Hematopoietic multipotent progenitor cell treated with erythropoietin and hydrocortisone succinate and interleukin-3 and kit ligand, for 6 days (in vitro differentiated cells): ENCODE results near the gene GSTM5.
"Not testable (repeated sequence)": the region's sequence is repeated elsewhere in the genome, so short reads cannot be mapped to it uniquely, and the experiment has no call there.

Experiments used
- DNase-seq: peaks from one replicate; pipeline ENCODE4 v3.0.0-alpha.2; 2015

The GSTM5 gene

DNA sequence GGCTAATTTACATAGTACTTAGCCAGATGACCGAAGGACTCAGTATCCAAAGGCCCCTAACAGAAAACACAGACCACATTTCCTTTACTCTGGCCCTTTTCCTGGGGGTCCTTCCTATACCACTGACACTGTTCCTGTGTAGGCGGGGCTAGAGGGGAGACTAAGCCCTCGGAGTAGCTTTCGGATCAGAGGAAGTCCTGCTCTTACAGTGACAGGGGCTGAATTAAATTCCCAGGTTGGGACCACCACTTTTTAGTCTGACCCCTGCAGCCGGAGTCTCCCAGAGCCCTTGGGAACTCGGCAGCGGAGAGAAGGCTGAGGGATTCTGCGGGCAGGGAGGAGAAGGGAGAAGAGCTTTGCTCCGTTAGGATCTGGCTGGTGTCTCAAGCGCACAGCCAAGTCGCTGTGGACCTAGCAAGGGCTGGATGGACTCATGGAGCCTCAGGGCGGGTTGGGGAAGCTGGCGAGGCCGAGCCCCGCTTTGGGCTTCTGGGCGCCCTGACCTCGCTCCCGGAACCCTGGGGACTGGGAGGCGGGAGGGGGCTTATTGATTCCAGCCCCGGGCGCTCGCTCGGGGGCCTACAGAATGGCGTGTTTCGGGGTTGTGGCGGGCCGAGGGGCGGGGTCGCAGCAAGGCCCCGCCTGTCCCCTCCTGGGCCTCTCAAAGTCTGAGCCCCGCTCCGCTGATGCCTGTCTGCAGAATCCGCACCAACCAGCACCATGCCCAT, at the start of gene GSTM5:
TSS of gene GSTM5 (plus strand) at position 659 of the 728 bp plus-strand sequence. CDS start at position 721, 62 bp downstream.
- peak; percentile 2 for DNase-seq

DNA sequence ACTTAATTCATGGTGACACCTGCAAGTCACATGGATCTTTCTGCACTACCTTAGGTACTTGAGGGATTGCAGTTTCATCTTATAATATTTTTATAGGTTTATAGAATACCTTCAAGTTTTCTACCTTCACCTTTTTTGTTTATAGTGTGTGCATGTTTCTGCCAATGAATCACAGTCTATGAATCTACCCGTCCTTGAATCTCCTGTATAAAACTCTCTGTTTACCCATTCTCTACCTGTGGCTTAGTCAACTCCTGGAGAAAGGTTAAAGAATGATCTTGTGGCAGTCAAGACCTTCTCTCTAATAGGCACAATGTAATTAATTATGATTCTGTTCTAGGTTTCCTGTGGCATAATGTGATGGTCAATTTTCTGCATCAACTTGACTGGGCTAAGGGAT, 47.4 kb upstream of the GSTM5 start:
- no peak for DNase-seq

DNA sequence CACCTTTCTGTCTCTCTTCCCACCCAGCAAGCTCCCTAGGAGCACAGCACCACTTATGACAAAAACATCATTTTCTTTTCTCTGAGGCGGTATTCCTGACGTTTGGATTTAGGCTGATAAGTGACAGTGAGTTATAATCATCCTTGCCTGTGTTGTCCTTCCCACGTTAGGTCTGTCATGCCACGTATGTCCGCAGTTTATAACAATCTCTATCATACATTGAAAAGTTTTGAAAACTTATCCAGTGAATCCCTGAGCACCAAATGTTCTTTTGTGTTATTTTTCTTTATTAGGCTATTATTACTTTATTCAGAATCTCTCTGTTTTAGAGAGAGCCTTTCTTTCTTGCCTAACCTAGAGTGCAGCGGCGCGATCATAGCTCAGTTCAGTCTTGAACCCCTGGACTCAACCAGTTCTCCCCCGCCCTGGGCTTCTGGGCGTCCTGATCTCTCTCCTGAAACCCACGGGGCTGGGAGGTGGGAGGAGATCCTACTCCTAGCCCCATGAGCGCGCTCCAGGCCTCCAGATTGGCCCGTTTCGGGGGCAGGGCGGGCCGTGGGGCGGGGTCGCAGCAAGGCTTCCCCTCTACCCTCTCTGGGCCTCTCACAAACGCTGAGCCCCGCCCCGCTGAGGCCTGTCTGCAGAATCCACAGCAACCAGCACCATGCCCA, 44.5 kb upstream of the GSTM5 start, which contains the start of gene GSTM2:
TSS of gene GSTM2 (plus strand) at position 606 of the 671 bp plus-strand sequence. CDS start at position 665, 59 bp downstream.
- peak; percentile 95 for DNase-seq

DNA sequence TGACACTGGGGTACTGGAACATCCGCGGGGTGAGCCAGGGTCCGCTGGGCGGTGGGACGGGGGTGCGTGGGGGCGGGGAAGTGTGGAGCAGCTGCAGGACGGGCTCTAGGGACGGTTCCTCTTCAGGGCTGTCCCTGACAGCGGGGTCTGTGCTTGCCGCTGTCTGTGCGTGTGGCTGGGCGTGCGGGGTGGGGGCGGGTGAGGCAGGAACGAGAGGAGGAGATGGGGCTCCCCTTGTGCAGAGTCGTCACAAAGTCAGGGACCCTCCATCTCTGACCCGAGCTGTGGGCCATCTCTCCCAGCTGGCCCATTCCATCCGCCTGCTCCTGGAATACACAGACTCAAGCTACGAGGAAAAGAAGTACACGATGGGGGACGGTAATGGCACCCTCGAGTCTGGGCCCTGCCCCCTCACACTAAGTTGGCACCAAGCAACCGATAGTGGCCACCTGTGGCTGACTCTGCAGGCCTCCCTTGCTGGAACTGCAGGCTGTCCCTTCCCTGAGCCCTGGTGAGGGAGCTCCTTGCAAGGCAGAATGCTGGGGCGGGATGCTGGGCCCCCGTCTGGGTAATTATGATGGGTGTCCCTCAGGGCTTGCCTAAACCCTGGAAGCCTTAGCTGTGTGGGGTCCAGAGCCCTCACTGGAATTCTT, 43.8 kb upstream of the GSTM5 start:
- DNase-seq: no peak

DNA sequence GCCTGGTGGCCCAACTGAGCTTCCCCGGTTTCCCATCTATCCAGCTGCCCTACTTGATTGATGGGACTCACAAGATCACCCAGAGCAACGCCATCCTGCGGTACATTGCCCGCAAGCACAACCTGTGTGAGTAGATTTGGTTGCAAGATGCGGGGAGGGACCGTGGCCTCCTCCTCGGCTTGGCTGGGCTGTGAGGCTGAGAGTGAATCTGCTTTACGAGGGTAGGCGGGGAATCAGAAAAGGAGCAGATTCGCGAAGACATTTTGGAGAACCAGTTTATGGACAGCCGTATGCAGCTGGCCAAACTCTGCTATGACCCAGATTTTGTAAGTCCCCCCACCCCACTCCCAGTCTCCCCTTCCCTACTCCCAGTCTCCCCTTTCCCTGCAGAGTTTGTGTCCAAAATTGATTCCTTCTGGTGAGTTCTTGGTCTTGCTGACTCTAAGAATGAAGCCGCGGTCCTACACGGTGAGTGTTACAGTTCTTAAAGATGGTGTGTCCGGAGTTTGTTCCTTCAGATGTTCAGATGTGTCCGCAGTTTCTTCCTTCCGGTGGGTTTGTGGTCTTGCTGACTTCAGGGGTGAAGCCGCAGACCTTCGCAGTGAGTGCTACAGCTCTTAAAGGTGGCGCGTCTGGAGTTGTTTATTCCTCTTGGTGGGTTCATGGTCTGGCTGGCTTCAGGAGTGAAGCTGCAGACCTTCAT, 42.7 kb upstream of the GSTM5 start:
- no peak for DNase-seq

DNA sequence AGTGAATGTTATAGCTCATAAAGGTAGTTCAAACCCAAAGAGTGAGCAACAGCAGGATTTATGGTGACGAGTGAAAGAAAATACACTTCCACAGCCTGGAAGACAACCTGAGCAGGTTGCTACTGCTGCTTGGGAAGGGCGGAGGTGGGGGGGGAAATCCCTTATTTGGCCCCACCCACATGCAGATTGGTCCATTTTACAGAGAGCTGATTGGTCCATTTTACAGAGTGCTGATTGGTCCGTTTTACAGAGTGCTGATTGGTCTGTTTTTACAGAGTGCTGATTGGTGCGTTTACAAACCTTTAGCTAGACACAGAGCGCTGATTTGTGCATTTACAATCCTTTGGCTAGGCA, 42.1 kb upstream of the GSTM5 start:
- not testable (repeated sequence) for DNase-seq

DNA sequence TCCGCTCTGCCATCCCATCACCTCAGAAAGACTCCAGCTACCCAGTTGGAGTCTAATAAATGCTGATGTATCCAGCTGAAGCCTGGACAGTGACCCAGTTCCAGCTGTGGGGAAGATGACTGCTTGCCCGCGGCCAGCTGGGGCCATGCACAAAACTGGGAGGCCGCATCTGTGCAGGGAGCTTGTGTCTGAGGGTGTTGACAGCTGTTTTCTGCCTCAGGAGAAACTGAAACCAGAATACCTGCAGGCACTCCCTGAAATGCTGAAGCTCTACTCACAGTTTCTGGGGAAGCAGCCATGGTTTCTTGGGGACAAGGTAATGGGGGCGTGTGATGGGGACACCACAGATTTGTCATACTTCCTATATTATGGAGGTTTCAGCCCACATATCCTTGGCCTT, 41.0 kb upstream of the GSTM5 start:
- no peak for DNase-seq

DNA sequence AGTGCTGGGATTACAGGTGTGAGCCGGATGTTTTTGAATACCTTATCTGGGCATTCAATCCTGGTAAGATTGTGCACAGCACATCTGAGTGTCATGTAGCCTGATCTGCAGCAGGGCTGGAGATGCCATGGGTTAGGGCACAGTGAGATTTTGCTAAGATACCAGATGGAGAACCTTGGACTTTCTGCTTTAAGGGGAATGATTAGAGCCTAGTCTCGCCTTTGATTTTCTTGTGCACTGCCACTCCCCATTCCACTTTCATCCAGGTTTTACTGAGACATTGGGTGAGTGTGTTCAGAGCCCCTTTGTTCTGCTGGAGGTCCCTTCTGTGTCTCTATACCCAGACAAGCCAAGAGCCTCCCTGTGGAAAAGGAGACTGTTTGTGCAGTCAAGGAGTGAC, 38.2 kb upstream of the GSTM5 start:
- not testable (repeated sequence) for DNase-seq

DNA sequence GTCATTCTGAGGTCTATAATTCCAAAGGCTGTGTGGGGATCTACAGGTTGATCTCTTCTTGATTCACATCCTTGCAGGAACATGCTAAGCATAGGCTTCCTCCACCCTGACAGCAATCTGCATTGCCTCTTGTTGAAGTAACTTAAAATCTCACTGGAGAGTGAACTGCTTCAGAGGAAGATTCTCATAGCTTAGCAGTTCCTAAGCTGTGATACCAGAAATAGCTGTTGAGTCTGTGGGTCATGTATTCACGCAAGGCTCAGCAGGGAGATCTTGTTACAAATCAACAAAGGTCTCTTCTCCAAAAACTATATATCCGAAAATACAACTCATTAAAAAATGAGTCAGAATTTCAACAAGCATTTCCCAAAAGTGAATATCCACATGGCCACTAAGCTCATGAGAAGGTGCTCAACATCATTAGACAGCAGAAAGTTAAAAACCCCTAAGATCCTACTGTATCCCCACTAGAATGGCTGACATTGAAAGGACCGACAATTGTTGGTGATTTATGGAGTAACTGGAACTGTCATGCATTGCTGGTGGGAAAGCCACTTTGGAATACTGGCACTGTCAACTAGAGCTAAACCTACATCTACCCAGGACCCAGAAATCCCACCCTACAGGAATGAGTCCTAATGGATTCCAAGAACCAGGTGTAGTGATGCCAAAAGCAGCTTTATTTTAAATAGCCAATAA, 35.2 kb upstream of the GSTM5 start:
- DNase-seq: not testable (repeated sequence)

DNA sequence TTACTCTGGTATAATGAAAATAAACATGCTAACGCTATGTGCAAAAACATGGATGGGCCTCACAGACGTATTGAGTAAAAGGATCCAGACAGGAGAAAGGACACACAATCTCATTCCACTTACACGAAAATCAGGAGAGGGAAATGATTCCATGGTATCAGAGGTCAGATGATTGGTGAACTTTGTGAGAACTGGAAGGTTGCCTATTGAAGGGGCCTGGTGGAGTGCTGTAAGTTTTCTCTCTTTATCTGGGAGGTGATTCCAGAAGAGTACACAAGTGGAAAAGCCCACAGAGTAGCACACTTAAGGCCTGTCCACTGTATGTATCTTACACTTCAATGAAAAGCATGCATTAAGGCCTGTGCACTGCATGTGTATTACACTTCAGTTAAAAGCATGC, 34.6 kb upstream of the GSTM5 start:
- no peak for DNase-seq

DNA sequence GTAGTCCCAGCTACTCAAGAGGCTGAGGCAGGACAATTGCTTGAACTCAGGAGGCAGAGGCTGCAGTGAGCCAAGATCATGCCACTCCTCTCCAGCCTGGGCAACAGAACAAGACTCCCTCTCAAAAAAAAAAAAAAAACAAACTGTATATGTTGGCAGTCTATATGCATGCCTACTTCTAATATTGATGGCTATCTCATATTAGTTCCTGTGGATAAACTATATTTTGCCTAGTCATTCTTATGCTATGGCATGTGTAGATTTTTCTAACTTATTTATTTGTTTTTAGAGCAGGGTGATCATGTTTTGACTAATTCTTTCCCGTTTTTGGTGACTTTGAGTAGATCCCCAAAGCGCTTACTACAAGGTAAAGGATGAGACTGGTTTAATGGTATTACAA, 33.4 kb upstream of the GSTM5 start:
- not testable (repeated sequence) for DNase-seq

DNA sequence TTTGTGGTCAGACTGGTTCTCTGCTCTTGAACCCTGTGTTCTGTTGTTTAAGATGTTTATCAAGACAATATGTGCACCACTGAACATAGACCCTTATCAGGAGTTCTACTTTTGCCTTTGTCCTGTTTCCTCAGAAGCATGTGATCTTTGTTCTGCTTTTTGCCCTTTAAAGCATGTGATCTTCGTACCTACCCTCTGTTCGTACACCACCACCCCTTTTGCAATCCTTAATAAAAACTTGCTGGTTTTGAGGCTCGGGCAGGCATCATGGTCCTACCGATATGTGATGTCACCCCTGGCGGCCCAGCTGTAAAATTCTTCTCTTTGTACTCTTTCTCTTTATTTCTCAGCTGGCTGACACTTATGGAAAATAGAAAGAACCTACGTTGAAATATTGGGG, 27.3 kb upstream of the GSTM5 start:
- DNase-seq: not testable (repeated sequence)

DNA sequence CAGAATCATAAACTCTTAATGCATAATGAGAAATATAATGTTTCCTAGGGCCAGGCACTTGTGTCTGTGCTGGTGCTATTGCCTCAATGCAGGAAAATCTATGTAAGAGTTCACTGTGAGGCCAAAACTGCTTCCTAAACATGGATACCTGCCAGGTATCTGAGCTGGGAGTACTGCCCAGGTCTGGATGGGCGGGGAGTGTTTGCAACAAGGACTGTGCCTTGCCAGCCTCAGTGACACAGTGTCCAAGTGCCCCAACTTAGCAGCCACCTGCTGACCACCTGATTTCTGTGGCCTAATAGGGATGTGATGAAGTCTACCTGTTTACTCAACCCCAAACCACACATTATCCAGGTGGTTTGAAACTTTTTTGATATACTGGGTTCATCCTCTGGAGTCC, 26.7 kb upstream of the GSTM5 start:
- DNase-seq: not testable (repeated sequence)

DNA sequence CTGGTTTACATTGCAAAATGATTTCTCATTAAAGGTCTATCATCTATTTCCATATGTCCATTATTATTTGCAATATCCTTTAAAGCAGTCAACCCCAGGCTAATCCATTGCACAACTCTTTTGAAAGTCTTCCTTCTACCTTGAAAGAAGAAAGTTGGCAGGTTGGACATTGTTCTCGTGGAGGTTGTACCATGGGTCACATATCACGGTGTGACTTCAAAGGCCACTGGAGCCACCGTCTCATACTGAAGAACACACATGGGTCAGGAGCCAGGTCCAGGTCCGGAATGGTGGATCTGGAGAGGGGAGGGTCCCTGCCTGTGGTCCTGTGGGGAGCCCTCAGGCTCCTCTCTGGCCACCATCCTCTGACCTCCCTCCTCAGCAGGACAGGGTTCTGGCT, 26.2 kb upstream of the GSTM5 start:
- not testable (repeated sequence) for DNase-seq

DNA sequence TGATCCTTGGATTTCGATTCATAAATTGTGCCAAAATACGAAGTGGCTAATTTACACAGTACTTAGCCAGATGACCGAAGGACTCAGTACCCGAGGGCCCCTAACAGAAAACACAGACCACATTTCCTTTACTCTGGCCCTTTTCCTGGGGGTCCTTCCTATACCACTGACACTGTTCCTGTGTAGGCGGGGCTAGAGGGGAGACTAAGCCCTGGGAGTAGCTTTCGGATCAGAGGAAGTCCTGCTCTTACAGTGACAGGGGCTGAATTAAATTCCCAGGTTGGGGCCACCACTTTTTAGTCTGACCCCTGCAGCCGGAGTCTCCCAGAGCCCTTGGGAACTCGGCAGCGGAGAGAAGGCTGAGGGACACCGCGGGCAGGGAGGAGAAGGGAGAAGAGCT, 24.9 kb upstream of the GSTM5 start:
- DNase-seq: not testable (repeated sequence)

DNA sequence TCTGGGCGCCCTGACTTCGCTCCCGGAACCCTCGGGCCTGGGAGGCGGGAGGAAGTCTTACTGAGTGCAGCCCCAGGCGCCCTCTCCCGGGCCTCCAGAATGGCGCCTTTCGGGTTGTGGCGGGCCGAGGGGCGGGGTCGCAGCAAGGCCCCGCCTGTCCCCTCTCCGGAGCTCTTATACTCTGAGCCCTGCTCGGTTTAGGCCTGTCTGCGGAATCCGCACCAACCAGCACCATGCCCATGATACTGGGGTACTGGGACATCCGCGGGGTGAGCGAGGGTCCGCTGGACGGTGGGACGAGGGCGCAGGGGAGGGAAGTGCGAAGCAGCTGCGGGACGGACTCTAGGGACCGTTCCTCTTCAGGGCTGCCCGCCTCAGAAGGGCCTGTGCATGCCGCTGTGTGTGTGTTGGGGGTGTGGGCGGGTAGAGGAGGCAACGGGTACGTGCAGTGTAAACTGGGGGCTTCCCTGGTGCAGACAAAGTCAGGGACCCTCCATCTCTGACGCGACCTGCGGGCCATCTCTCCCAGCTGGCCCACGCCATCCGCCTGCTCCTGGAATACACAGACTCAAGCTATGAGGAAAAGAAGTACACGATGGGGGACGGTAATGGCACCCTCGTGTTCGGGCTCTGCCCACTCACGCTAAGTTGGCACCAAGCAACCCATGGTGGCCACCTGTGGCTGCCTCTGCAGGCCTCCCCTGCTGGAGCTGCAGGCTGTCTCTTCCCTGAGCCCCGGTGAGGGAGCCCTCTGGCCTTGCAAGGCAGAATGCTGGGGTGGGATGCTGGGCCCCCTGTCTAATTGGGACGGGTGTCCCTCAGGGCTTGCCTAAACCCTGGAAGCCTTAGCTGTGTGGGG, 24.2 kb upstream of the GSTM5 start, which contains the start of gene GSTM1:
TSS of gene GSTM1 (plus strand) at position 177 of the 859 bp plus-strand sequence. CDS start at position 234, 57 bp downstream.
- no peak for DNase-seq

DNA sequence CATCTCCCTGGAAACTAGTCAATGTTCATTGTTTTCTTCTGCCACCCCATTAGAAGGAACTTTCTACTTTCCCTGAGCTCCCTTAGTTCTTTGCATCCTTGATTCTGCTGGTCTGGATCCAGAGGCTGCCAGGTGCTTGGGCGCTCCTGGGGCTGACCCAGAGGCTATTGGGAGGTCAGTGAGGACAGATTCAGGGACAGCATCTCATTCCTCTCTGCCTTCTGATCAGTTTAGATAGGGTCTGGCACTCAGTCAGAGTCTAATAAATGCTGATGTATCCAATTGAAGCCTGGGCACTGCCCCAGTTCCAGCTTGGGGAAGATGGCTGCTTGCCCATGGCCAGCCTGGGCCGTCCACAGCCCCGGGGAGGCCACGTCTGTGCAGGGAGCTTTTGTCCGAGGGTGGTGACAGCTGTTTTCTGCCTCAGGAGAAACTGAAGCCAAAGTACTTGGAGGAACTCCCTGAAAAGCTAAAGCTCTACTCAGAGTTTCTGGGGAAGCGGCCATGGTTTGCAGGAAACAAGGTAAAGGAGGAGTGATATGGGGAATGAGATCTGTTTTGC, 22.1 kb upstream of the GSTM5 start:
- DNase-seq: no peak

DNA sequence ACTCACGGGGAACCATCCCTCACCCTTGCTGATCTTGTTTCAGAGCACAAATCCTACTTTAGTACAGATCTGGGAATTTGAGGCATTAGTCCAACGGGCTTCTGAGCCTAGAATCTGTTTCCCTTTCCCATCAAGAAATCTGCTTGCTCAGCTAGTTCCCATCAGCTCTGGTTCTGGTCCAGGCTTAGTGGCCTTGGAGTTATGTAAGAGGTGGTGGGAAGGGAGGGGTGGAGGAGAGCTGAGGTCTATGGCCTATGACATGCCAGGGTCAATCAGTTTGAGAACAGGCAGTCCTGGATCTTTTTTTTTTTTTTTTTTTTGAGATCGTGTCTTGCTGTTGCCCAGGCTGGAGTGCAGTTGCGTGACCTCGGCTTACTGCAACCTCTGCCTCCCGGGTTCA, 20.3 kb upstream of the GSTM5 start:
- no peak for DNase-seq

DNA sequence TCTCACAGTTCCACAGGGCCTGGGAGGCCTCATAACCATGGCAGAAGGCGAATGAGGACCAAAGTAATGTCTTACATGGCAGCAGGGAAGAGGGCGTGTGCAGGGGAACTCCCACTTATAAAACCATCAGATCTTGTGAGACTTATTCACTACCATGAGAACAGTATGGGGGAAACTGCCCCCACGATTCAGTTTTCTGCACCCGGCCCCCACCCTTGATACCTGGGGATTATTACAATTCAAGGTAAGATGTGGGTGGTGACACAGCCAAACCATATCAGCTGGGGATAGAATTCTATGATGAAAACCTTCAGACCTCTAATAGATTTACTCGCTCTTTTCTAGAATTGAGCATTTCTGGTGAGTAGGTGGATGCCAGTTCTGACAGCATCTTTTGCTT, 17.7 kb upstream of the GSTM5 start:
- not testable (repeated sequence) for DNase-seq

DNA sequence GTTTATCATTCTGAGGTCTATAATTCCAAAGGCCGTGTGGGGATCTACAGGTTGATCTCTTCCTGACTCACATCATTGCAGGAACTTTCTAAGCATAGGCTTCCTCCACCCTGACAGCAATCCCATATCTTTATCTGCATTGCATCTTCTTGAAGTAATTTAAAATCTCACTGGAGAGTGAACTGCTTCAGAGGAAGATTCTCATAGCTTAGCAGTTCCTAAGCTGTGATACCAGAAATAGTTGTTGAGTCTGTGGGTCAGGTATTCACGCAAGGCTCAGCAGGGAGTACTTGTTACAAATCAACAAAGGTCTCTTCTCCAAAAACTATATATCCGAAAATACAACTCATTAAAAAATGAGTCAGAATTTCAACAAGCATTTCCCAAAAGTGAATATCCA, 16.9 kb upstream of the GSTM5 start:
- not testable (repeated sequence) for DNase-seq

DNA sequence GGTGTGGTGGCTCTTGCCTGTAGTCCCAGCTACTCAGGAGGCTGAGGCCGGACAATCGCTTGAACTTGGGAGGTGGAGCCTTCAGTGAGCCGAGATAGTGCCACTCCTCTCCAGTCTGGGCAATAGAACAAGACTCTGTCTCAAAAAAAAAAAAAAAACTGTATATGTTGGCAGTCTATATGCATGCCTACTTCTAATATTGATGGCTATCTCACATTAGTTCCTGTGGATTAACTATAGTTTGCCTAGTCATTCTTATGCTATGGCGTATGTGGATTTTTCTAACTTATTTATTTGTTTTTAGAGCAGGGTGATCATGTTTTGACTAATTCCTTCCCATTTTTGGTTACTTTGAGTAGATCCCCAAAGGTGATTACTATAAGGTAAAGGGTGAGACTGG, 15.0 kb upstream of the GSTM5 start:
- no peak for DNase-seq
